OCI-LY7 (cell line): ENCODE measurements around the gene SLC34A2. TPM values are rescaled to one million over a fixed set of nuclear protein-coding genes. Genes with fewer than 3 reads are reported as not detected.

Experiments used
- BruUV-seq: library from RNA; stranded (reverse); fragments of 400-500 nt; replicated peaks from 2 replicates; lab custom pipeline; 2021; lab: Mats Ljungman, UMichigan
- CTCF ChIA-PET: fragments of 300-600 bp; sonication (Branson Sonifier 250); formaldehyde crosslinking; loops from one replicate; lab custom pipeline; 2022; ENCODE audit warnings: antibody characterized with exemption; ENCODE audit not compliant: unreplicated experiment; lab: Charles Lee
- POLR2A ChIA-PET: fragments of 300-600 bp; sonication (Branson Sonifier 250); formaldehyde crosslinking; loops from one replicate; lab custom pipeline; 2022; ENCODE audit warnings: antibody characterized with exemption; lab: Charles Lee
- DNase-seq: peaks from one replicate; pipeline ENCODE4 v3.0.0-alpha.2; 2015; ENCODE audit warnings: low spot score
- H2AFZ ChIP-seq: fragments of 200-600 bp; sonication (generic), shearing (Covaris generic); 2 replicates; pipeline ENCODE4 v1.6.1; 2014; ENCODE audit warnings: mild to moderate bottlenecking, antibody characterized with exemption, low read length, moderate library complexity
- H3K27ac ChIP-seq: fragments of 200-600 bp; sonication (generic); 2 replicates; pipeline ENCODE4 v1.5.1; 2014; ENCODE audit warnings: mixed run types, low read depth, mild to moderate bottlenecking, moderate library complexity, low read length, inconsistent platforms; ENCODE audit not compliant: poor library complexity, severe bottlenecking
- H3K36me3 ChIP-seq: fragments of 200-600 bp; sonication (generic); 2 replicates; pipeline ENCODE4 v1.6.1; 2014; ENCODE audit warnings: mild to moderate bottlenecking, antibody characterized with exemption, low read length, moderate library complexity, mixed read lengths; ENCODE audit not compliant: insufficient read depth
- H3K4me1 ChIP-seq: fragments of 200-600 bp; sonication (generic); 2 replicates; pipeline ENCODE4 v1.5.1; 2014; ENCODE audit warnings: mild to moderate bottlenecking, low read length; ENCODE audit not compliant: insufficient read depth, poor library complexity, severe bottlenecking
- H3K4me2 ChIP-seq: fragments of 200-600 bp; sonication (generic); 2 replicates; pipeline ENCODE4 v1.6.1; 2014; ENCODE audit warnings: mild to moderate bottlenecking, low read length
- H3K4me3 ChIP-seq: fragments of 200-600 bp; sonication (generic); 2 replicates; pipeline ENCODE4 v1.5.1; 2014; ENCODE audit warnings: mild to moderate bottlenecking, low read depth, low read length; ENCODE audit not compliant: poor library complexity, severe bottlenecking
- H3K79me2 ChIP-seq: fragments of 200-600 bp; sonication (generic); 2 replicates; pipeline ENCODE4 v1.6.1; 2016; ENCODE audit warnings: low read depth, mild to moderate bottlenecking, low read length, moderate library complexity, mixed read lengths; ENCODE audit not compliant: insufficient read depth
- H3K9me2 ChIP-seq: fragments of 200-600 bp; sonication (generic); 2 replicates; pipeline ENCODE4 v1.6.1; 2016; ENCODE audit warnings: mild to moderate bottlenecking, low read length, mixed read lengths; ENCODE audit not compliant: insufficient read depth
- H3K9me3 ChIP-seq: fragments of 200-600 bp; sonication (generic); 2 replicates; pipeline ENCODE4 v1.6.1; 2014; ENCODE audit warnings: mild to moderate bottlenecking, mixed run types, low read length, mixed read lengths
- H4K20me1 ChIP-seq: fragments of 200-600 bp; sonication (generic); 2 replicates; pipeline ENCODE4 v1.6.1; 2014; ENCODE audit warnings: mild to moderate bottlenecking, antibody characterized with exemption, low read length, moderate library complexity, mixed read lengths; ENCODE audit not compliant: insufficient read depth
- EZH2phosphoT487 ChIP-seq: fragments of 200-600 bp; sonication (generic); IDR thresholded peaks from 2 replicates; pipeline ENCODE4 v1.6.1; 2018; ENCODE audit warnings: low read depth, borderline replicate concordance, mild to moderate bottlenecking, mixed run types, antibody characterized with exemption, low read length, moderate library complexity, mixed read lengths
- intact Hi-C: fragments of 100-400 bp; cut with micrococcal nuclease; formaldehyde crosslinking; loops from one replicate; pipeline ENCODE4 v1.10.0; 2022; ENCODE audit not compliant: unreplicated experiment
- total RNA-seq, 2 experiments: library from RNA; depleted of rRNA in 1 of 2; stranded (reverse); fragments of >200 nt in 1 of 2; shearing (Covaris generic) in 1 of 2; gene quantifications; 2 replicates each; pipeline ENCODE4 v1.2.3, GENCODE V29; 2014 to 2022
- TF ChIP-seq, protein P1 (sequence below): fragments of 200-600 bp; sonication (generic); conservative IDR thresholded peaks from 2 replicates; pipeline ENCODE4 v1.5.1; 2014; ENCODE audit warnings: mild to moderate bottlenecking, antibody characterized with exemption, low read length, moderate library complexity, mixed read lengths

Gene SLC34A2
- total RNA-seq, 2 experiments from 2014 or later: not detected

DNA sequence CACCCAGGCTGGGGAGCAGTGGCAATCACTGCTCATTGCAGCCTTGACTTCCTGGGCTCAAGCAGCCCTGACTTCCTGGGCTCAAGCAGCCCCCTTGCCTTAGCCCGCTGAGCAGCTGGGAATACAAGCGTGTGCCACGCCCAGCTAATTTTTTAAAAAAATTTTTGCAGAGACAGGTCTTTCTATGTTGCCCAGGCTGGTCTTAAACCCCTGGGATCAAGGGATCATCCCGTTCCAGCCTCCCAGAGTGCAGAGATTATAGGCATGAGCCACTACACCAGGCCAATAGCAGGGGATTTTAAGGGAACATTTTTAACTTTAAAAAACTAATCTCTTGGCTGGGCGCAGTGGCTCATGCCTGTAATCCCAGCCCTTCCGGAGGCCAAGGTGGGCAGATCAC, 5.3 kb upstream of the SLC34A2 start:
- CTCF ChIA-PET: no interaction called here
- H3K9me2 ChIP-seq: no peaks in the 10 kb centered on the region
- TF ChIP-seq, protein P1, sequence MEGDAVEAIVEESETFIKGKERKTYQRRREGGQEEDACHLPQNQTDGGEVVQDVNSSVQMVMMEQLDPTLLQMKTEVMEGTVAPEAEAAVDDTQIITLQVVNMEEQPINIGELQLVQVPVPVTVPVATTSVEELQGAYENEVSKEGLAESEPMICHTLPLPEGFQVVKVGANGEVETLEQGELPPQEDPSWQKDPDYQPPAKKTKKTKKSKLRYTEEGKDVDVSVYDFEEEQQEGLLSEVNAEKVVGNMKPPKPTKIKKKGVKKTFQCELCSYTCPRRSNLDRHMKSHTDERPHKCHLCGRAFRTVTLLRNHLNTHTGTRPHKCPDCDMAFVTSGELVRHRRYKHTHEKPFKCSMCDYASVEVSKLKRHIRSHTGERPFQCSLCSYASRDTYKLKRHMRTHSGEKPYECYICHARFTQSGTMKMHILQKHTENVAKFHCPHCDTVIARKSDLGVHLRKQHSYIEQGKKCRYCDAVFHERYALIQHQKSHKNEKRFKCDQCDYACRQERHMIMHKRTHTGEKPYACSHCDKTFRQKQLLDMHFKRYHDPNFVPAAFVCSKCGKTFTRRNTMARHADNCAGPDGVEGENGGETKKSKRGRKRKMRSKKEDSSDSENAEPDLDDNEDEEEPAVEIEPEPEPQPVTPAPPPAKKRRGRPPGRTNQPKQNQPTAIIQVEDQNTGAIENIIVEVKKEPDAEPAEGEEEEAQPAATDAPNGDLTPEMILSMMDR: no peak
- TF ChIP-seq EZH2phosphoT487: no peak
- H3K27ac ChIP-seq: no peak overlapping the region
- no peaks in the 10 kb centered on the region for H3K79me2 ChIP-seq
- intact Hi-C loops: no loop called here
- H3K4me3 ChIP-seq: no peak overlapping the region
- no peaks in the 10 kb centered on the region for H3K36me3 ChIP-seq
- no peaks in the 10 kb centered on the region for H4K20me1 ChIP-seq
- no peaks in the 10 kb centered on the region for H3K4me1 ChIP-seq
- DNase-seq: no peak
- H2AFZ ChIP-seq: no peak overlapping the region
- H3K4me2 ChIP-seq: no peak overlapping the region
- POLR2A ChIA-PET: interaction anchor here (1.2 kb wide), 1 partner anchor 52 kb away, joined by 3 read pairs; no protein-coding TSS in a partner anchor
- no TSS peak for BruUV-seq
- H3K9me3 ChIP-seq: no peaks in the 10 kb centered on the region

DNA sequence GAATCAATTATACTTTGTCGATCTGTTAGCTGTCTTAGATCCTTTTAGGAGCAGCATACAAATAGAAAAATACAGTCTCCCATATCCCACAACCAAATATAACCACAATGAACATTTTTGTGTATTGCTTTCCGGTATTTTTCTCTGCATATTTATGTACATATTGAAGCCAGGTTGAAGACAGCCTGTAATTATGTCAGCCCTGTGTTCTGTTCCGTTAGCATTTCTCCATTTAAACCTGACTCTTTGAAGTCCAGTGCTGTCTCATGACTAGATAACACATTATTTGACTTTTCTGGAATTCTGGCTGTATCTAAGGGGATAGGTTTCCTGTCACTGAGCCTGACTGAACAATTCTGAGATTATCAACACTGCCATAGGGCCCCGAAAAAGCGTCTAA, 4.0 kb upstream of the SLC34A2 start:
- H3K36me3 ChIP-seq: no peaks in the 10 kb centered on the region
- TF ChIP-seq, protein P1: no peak
- TF ChIP-seq EZH2phosphoT487: no peak
- H3K4me2 ChIP-seq: no peak overlapping the region
- POLR2A ChIA-PET: no interaction called here
- CTCF ChIA-PET: interaction anchor here (0.6 to 0.7 kb wide), 2 partner anchors 334 to 525 kb away, joined by 3 read pairs; no protein-coding TSS in a partner anchor
- intact Hi-C loops: no loop called here
- H3K27ac ChIP-seq: no peak overlapping the region
- H3K4me3 ChIP-seq: no peak overlapping the region
- no peak overlapping the region for H2AFZ ChIP-seq
- H3K9me2 ChIP-seq: no peaks in the 10 kb centered on the region
- BruUV-seq: no TSS peak
- no peak for DNase-seq
- H3K4me1 ChIP-seq: no peaks in the 10 kb centered on the region
- no peaks in the 10 kb centered on the region for H3K9me3 ChIP-seq
- H4K20me1 ChIP-seq: no peaks in the 10 kb centered on the region
- H3K79me2 ChIP-seq: no peaks in the 10 kb centered on the region

DNA sequence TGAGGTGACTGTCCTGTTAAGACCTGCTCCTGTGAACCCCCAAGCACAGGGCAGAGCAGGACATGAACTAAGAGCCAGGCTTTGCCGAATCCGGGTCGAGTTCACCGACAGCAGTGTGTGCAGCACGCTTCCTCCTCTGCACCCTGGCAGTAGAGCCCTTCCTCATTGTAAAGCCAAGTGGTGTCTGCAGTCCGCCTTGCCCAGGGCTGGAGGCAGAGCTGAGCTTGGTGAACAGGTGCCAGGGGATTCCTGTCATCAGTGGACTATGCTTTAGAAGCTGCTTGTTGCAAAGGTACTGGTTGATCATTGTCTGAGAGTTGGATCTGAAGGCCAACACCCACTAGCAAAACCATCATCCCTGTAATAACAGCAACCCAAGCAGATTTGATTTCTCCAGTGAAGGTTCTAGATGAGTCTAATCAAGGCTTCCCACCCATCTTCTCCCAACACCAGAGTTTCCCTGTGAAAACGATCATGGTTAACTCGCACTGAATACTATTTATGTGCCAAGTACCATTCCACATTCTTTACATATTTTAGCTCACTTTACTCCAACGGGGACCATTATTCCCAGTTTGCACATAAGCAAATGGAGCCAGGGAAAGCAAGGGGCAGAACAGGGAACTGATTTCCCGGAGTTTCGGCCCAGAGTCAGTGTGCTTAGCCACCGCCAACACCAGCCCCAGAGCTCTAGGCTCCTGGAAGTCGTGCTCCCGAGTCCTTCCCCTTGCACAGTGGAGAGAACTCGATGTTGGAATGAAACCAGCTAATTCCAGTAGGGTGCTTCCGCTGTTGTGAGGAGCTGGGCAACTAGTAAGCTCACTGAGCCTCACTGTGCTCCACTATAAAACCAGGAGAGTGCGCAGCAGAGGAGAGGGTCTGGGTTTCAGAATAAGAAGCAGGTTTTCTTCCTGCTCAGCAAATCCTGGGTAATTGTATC, 1.4 kb upstream of the SLC34A2 start:
- BruUV-seq: no TSS peak
- H3K9me2 ChIP-seq: no peaks in the 10 kb centered on the region
- POLR2A ChIA-PET: no interaction called here
- no peak overlapping the region for H3K4me3 ChIP-seq
- no peak overlapping the region for H3K27ac ChIP-seq
- intact Hi-C loops: no loop called here
- CTCF ChIA-PET: no interaction called here
- no peak for TF ChIP-seq EZH2phosphoT487
- TF ChIP-seq, protein P1: no peak
- H2AFZ ChIP-seq: no peak overlapping the region
- no peak overlapping the region for H3K4me2 ChIP-seq
- H3K4me1 ChIP-seq: no peaks in the 10 kb centered on the region
- H4K20me1 ChIP-seq: no peaks in the 10 kb centered on the region
- DNase-seq: no peak
- H3K36me3 ChIP-seq: no peaks in the 10 kb centered on the region
- no peaks in the 10 kb centered on the region for H3K79me2 ChIP-seq
- H3K9me3 ChIP-seq: no peaks in the 10 kb centered on the region
